Adrenal gland (tissue), 5 donors: Measurements from ENCODE around the gene PARP8.

Experiments
- CTCF ChIP-seq, 6 experiments: fragments of 450-650 bp in 4 of 6; fragments of 200-600 bp in 2 of 6; sonication (generic) in 1 of 6; IDR thresholded peaks; 1 replicate in 5 of 6; 2 replicates in 1 of 6; pipeline versions ENCODE4 v1.5.1 to v1.8.0; 2016 to 2021; ENCODE audit warnings: antibody characterized with exemption in 6 of 6, mild to moderate bottlenecking in 2 of 6, moderate library complexity in 1 of 6
- POLR2A ChIP-seq, 2 donors: fragments of 450-650 bp; IDR thresholded peaks; one replicate each; pipeline ENCODE4 v1.6.1; 2017; ENCODE audit warnings: antibody characterized with exemption in 2 of 2, mild to moderate bottlenecking in 2 of 2, moderate library complexity in 1 of 2
- donor health status: DM: no; HTN: no; CAD: no.

GRCh38 chr5:50711280-50711679, 44.8 kb downstream of the PARP8 start:
- TF ChIP-seq CTCF (IDR thresholded peaks at IDR 0.05) (no peak), POLR2A (IDR thresholded peaks at IDR 0.05) (no peak)
